ENCODE results near the gene MPZL3.

The MPZL3 gene

GRCh38 chr11:118264569-118265465, 12.7 kb upstream of the MPZL3 start:
- DNase-seq (ENCODE audit: low read depth, low spot score), result no peak

- no peak for DNase-seq (ENCODE audit: low read depth, low spot score)
These were observed 11.8 kb upstream of the MPZL3 start, which contains the start of gene MPZL2 for GRCh38 chr11:118263695-118264568. TSS of gene MPZL2 (minus strand) at chr11:118264297. CDS start at chr11:118264153, 144 bp downstream.

DNA sequence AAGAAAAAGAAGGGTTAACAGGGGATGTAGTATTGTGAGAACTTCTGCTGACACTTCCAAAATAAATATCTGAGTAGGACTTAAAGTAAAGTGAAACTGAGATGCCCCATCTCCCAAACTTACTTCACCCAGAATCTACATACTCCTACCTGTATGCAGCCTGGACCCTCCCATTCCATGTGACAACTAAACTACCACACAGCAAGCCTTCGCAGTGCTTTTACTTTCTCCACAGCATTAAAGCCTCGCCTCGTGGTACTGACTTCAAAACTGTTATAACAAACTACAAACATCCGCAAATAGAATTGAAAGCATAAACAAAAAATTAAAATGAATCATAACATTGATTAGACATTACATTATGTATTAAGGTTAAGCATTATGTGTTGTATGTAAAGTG, 10.9 kb upstream of the MPZL3 start:
- DNase-seq (ENCODE audit: low read depth, low spot score), result no peak

DNA sequence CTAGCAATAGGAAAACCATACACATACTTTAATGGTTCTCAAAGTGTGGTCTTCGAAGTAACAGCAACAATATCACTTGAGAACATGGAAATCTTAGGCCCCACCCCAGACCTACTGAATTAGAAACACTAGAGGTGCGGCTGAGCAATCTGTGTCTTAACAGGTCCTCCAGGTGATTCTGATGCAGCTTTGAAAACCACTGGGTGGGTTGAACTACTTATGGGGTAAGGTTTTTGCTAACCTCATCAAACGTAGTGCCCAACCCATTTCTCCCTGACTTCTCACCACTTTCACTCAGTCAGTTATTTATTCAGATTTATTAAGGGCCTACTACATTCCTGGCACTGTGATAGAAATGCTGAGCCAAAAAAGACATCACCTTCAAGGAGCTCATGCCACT, 8.2 kb upstream of the MPZL3 start:
- DNase-seq (ENCODE audit: low read depth, low spot score), result no peak

DNA sequence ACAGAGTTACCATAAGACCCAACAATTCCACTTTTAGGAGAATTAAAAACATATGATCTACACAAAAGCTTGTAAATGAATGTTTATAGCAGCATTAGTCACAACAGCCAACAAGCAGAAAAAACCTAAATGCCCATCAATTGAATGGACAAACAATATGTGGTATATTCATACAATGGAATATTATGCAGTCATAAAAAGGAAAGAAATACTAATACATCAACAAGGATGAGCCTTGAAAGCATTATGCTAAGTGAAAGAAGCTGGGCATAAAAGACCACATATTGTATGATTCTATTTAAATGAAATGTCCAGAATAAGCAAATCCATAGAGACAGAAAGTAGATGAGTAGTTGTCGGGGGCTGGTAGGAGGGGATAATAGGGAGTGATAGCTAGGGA, 7.0 kb upstream of the MPZL3 start:
- no peak for DNase-seq (ENCODE audit: low read depth, low spot score)

GRCh38 chr11:118258410-118258809, 6.2 kb upstream of the MPZL3 start:
- DNase-seq (ENCODE audit: low read depth, low spot score), result no peak

DNA sequence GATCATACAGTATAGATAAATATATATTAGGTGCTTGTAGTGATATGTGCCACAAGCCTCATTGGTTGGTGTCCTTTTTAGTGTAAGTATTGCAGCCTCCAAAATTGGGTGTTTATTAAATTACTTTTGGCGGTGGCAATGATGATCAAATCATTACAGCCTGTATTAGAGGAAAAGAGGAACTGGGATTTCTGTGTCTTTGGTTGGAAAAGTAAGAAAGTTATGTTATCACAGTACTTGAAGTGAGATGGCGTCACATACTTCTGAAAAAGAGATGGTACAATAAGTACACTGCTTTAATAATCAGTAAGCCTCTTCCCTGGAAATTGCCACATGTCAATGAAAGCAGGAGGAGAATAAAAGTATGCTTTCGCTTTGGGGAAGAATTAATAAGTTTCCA, 523 bp upstream of the MPZL3 start:
- no peak for DNase-seq (ENCODE audit: low read depth, low spot score)

DNA sequence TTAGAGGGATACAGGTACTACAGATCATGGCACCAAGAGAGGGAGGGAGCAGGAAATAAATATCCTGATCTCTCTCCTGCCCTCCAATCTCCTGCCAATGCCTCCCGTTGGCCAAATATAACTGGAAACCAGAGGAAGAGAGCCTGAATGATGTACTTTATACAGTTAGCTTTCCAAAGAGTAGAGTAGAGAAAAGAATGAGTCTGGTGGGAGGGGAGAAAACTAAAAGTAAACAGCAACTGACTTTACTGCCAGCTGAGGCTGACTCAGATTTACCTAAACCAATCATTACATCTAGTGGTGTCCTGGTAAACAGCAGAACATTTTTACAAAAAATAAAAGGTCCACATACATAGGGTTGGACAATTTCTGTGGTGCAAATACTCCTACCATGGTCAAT, 5.1 kb downstream of the MPZL3 start:
- DNase-seq (ENCODE audit: low read depth, low spot score), result no peak

GRCh38 chr11:118245936-118246562, 6.1 kb downstream of the MPZL3 start:
- no peak for DNase-seq (ENCODE audit: low read depth, low spot score)

DNA sequence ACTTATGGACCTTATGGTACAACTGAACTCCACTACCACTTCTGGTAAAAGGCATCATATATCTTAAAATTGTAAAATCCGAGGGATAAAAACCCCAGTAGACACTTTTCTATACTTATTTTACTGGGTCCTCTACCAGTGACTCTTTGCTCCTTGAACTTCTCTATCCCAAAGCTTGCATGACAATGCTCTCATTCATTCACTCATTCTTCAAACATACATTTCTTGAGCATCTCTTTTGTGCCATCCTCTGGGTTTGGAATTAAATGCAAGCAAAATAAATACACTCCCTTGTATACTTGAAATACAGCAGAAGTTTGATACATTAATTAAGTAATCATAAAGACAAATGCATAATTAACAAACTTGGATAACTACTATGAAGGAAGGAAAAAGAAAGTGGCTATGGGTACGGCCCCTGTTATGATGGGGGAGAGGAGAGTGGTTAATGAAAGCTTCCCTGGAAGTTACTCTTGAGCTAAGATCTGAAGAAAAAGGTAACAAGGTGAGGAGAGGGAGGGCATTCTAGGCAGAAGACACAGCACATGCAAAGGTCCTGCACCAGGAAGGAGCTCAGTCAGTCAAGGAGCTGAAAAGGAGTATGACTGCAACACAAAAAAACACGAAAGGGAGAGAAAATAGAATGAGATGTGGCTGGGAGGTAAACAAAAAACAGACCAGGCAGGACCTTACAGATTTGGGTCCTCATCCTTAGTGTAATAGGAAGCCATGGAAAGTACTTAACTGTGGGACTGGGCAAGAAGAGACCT, 8.0 kb downstream of the MPZL3 start:
- no peak for DNase-seq (ENCODE audit: low read depth, low spot score)

GRCh38 chr11:118243161-118243560, 9.0 kb downstream of the MPZL3 start:
- DNase-seq (ENCODE audit: low read depth, low spot score), result no peak

GRCh38 chr11:118241764-118242098, 10.4 kb downstream of the MPZL3 start:
- no peak for DNase-seq (ENCODE audit: low read depth, low spot score)

GRCh38 chr11:118240999-118241763, 11.0 kb downstream of the MPZL3 start:
- no peak for DNase-seq (ENCODE audit: low read depth, low spot score)

DNA sequence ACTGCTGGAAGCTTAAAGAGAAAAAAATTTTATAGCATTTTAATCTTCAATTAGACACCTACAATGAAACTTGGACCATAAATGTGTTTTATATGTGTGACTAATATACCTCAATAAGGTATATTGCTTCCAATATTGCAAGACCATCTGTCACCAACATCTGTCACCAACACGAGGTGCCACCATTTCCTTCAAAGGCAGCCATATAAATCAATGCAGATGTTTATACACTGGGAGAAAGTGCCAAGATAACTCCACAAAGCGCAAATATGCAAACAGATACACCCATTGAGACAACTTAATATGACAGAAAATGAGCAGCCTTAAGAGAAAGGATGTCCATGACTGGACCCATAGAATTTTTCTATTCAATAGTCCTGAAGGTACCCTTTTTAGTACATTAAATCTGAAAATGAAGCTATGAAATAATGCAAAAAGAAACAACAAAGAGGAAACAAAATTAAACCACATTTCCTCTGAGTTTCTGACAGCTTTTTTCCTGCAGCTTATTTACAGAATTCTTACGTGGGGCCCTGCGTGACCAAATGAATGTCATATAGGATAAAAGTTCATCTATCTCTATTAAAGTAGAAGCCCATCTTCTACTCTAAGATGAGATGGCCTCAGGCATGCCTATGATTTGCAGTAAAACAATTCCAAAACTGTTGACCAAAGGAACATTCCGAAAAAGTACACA, 12.5 kb downstream of the MPZL3 start:
- no peak for DNase-seq (ENCODE audit: low read depth, low spot score)

GRCh38 chr11:118238929-118239328, 13.2 kb downstream of the MPZL3 start:
- no peak for DNase-seq (ENCODE audit: low read depth, low spot score)

DNA sequence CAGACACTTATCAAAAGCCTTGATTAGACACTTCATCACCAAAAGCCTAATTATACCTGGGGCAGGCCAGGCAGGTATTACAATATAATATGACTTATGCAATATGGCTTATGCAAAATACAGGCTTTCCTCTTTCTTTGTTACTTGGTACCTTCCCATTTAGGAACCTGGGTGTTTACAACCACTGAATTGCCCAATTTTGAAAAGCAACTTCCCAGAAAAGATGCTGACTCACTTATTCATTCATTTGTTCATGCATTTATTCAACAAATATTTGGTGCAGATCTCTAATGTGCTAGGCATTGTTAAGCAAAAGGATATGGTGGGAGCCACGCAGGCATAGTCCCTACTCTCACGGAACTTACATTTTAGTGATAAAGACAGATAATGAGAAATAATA, 13.7 kb downstream of the MPZL3 start:
- no peak for DNase-seq (ENCODE audit: low read depth, low spot score)

- DNase-seq (ENCODE audit: low read depth, low spot score), result no peak
These were observed 16.0 kb downstream of the MPZL3 start for GRCh38 chr11:118236170-118236569.

DNA sequence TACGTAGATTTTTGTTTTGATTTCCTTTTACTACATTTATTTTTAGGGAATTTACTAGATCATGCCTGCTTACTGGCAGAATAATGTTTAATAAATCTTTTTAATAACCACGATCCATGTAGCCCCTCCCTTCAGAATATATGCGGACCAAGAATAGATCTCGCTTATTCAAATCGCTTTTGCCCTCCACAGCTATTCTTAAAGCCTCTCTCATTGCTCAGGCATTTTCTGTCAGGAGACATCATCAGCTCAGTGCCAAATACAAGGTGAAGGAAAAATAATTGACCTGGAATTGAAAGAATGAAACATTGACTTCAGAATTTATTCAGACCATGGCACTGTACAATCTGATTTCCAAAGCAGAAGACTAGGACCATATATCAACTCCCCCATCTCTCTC, 17.3 kb downstream of the MPZL3 start:
- DNase-seq (ENCODE audit: low read depth, low spot score), result no peak

DNA sequence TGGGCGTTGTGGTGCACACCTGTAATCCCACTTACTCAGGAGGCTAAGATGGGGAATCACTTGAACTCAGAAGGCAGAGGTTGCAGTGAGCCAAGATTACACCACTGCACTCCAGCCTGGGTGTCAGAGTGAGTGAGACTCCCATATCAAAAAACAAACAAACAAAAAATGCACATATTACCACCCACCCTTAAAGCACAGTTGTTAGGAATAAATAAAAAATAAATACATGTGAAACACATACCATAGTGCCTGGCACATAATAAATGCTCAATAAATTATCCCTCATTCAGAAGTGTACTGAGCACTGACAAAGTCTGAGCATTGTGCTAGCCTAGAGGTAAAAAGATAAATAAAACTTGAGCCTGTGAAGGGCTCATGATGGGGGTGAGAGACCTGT, 18.3 kb downstream of the MPZL3 start:
- DNase-seq (ENCODE audit: low read depth, low spot score), result no peak

GRCh38 chr11:118233377-118233776, 18.8 kb downstream of the MPZL3 start:
- DNase-seq (ENCODE audit: low read depth, low spot score), result no peak
